Right atrium auricular region (tissue), 2 donors: ENCODE measurements around the gene GIPC2. TPM values are rescaled to one million over a fixed set of nuclear protein-coding genes. Genes with fewer than 3 reads are reported as not detected.
"Not testable (repeated sequence)": the region's sequence is repeated elsewhere in the genome, so short reads cannot be mapped to it uniquely, and the experiment has no call there.

ENCODE experiments used
- DNase-seq: peaks from one replicate; pipeline ENCODE4 v3.0.0-alpha.2; 2019; ENCODE audit warnings: low spot score
- H3K27ac ChIP-seq, 2 donors: fragments of 200-600 bp; sonication (generic); 1 replicate in 1 of 2; 2 replicates in 1 of 2; pipeline ENCODE4 v1.5.1; 2016 to 2019
- H3K27me3 ChIP-seq, 2 donors: fragments of 200-600 bp; sonication (generic); one replicate each; pipeline versions ENCODE4 v1.5.1 to v1.6.0; 2017 to 2019
- H3K36me3 ChIP-seq: fragments of 200-600 bp; sonication (generic); one replicate; pipeline ENCODE4 v1.5.1; 2016
- H3K4me1 ChIP-seq, 2 donors: fragments of 200-600 bp; sonication (generic); one replicate each; pipeline versions ENCODE4 v1.5.1 to v1.6.0; 2017 to 2019
- H3K4me3 ChIP-seq, 2 donors: fragments of 200-600 bp; sonication (generic); 1 replicate in 1 of 2; 2 replicates in 1 of 2; pipeline ENCODE4 v1.5.1; 2017 to 2019; ENCODE audit warnings: mild to moderate bottlenecking in 1 of 2, moderate library complexity in 1 of 2
- H3K9me3 ChIP-seq, 2 donors: fragments of 200-600 bp; sonication (generic); one replicate each; pipeline ENCODE4 v1.5.1; 2019
- CTCF ChIP-seq, 2 donors: fragments of 200-600 bp; sonication (generic); IDR thresholded peaks; one replicate each; pipeline ENCODE4 v1.5.1; 2019; ENCODE audit warnings: antibody characterized with exemption in 2 of 2
- total RNA-seq, 2 donors: library from RNA; depleted of rRNA; stranded (reverse); fragments of >200 nt; gene quantifications; one replicate each; pipeline ENCODE4 v1.1.0, GENCODE V29; 2016

Gene GIPC2
- total RNA-seq = 1 to 10 TPM; 1.5 to 2.3 TPM

- peak within 1 kb of the TSS; percentile 52 to 87 for H3K4me3 ChIP-seq
- H3K9me3 ChIP-seq = no peaks in the 10 kb centered on the region
- no peak for DNase-seq
- no peaks in the 10 kb centered on the region for H3K27me3 ChIP-seq
- no peak for TF ChIP-seq CTCF (IDR thresholded peaks at IDR 0.05)
- no peaks in the 10 kb centered on the region for H3K36me3 ChIP-seq
- peak within 1 kb of the TSS; percentile 52 to 81 for H3K27ac ChIP-seq
- H3K4me1 ChIP-seq = peaks cover 0 to 27% of the 10 kb centered on the region in 2 donors
Measured at GRCh38 chr1:78045926-78046778, at the start of gene GIPC2. Gene GIPC2 (plus strand): TSS chr1:78045966. CDS start chr1:78046095, 129 bp downstream.

GRCh38 chr1:77996734-77997133 lies 49.0 kb upstream of the GIPC2 start:
- Histone ChIP-seq H3K4me1 (no peaks in the 10 kb centered on the region), H3K4me3 (no peak overlapping the region), H3K27ac (no peak overlapping the region), H3K36me3 (peaks cover 6% of the 10 kb centered on the region), H3K27me3 (no peaks in the 10 kb centered on the region), H3K9me3 (no peaks in the 10 kb centered on the region)
- DNase-seq = no peak
- no peak for TF ChIP-seq CTCF (IDR thresholded peaks at IDR 0.05)

GRCh38 chr1:78000536-78000935 lies 45.2 kb upstream of the GIPC2 start:
- not testable (repeated sequence) for H3K4me3 ChIP-seq, H3K9me3 ChIP-seq, H3K36me3 ChIP-seq, H3K27ac ChIP-seq, DNase-seq, H3K27me3 ChIP-seq
- H3K4me1 ChIP-seq = peaks cover 0 to 14% of the 10 kb centered on the region in 2 donors

GRCh38 chr1:78003070-78003746 lies 42.6 kb upstream of the GIPC2 start:
- peaks cover 0 to 29% of the 10 kb centered on the region in 2 donors for H3K4me1 ChIP-seq
- DNase-seq = no peak
- H3K9me3 ChIP-seq = no peaks in the 10 kb centered on the region
- H3K27me3 ChIP-seq = no peaks in the 10 kb centered on the region
- H3K4me3 ChIP-seq = peak overlapping the region in 1 of 2 donors; percentile 66
- H3K27ac ChIP-seq = peak overlapping the region; percentile 93 to 94
- no peak for TF ChIP-seq CTCF (IDR thresholded peaks at IDR 0.05)
- H3K36me3 ChIP-seq = no peaks in the 10 kb centered on the region

DNA sequence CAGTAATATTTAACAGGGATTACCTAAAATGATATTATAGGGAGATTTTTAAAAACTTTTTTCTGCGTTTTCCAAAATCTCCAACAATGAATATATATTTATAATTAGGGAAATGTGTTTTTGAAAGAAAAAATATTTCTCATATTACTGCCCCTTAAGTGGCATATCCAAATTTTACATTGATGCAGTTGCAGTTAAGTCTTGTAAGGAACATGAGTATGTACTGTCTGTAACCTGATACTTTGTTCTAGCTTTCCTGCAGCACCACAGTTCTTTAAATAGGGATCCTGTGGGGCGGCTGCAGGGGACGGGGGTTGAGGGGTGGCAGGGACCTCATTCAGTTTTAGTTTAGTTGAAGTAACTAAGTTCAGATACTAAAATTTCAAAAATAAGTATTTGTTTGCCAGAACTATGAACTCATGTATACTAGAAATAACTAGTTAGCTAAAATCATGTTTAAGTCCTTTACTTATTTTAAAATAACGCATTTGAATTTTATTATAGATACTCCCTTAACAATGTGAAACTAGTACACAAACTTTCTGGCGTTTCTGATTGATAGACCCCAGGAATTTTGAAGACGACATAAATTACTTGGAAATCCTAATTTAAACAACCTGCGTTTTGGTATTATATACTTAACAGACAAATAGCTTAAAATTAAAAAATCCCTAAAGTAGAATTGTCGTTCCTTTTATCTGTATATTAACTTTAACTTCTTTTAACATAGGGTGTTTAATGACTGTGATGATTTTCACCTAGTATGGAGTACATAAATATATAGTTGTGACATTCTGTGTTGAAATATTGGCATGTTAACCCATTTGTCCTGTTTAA lies 41.7 kb upstream of the GIPC2 start:
- Histone ChIP-seq H3K36me3 (no peaks in the 10 kb centered on the region), H3K4me3 (peak overlapping the region; percentile 66 to 78), H3K4me1 (peaks cover 0 to 31% of the 10 kb centered on the region in 2 donors), H3K9me3 (no peaks in the 10 kb centered on the region), H3K27ac (peak overlapping the region; percentile 93 to 94), H3K27me3 (no peaks in the 10 kb centered on the region)
- TF ChIP-seq CTCF (IDR thresholded peaks at IDR 0.05) = no peak
- DNase-seq = no peak
